ENCODE measurements around the gene NTHL1. TPM values are rescaled to one million over a fixed set of nuclear protein-coding genes. Genes with fewer than 3 reads are reported as not detected.

The NTHL1 gene
- total and polyA plus RNA-seq, 2 of the 13 experiments (the other 11 are each of a cell fraction or from before 2014, with no cell fraction given) = 47.5 to 64.9 TPM

DNA sequence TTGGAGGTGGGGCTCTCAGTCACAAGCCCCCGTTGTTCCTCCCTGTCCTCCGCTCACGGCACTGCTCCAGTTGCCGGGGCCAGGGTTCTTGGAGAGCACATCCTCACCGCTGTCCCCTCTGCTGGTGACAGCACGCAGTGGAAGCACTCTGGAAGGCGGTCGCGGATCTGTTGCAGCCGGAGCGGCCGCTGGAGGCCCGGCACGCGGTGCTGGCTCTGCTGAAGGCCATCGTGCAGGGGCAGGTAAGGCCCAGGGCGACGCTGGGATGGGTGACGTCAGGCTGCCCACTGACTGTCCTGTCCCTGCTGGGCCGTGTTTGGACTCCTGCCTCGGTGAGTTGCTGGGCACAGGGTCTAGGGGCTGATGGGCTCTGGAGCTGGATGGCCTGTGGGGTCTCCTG, 5.6 kb upstream of the NTHL1 start (continued):
- TF ChIP-seq ZGPAT (CRISPR knock-in tag; IDR thresholded peaks at IDR 0.05) = no peak

DNA sequence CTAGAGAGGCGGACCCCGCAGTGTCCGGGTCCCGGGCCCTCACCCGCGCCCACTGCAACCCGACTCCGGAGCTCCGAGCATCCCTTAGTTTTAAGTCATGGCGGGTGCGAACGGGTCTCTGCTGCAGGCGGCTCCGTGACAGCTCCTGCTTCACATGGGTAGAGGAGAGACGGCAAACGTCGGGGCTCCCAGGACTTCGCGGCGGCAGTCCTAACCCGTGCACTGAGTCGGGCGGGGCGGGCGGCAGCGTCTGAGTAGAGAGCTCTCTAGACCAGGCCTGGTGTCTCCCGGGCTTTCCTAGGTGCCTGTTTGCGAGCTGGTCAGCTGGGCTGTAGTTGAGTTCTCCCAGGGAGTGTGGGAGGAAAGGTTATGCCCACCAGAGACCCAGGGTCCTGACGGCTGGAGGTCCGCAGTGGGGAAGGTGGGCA, 496 bp upstream of the NTHL1 start:
- H3K27ac ChIP-seq (ENCODE audit: extremely low read length, insufficient read depth, low read length) = peak overlapping the region; percentile 31
- peak; percentile 8 for ATAC-seq
- TF ChIP-seq PHB2 (IDR thresholded peaks at IDR 0.05; ENCODE audit: partially characterized antibody) (no peak), SALL1 (CRISPR knock-in tag; IDR thresholded peaks at IDR 0.05) (0 out of 2 replicates have a peak, but pooled peaks have one; percentile 11), HOXA5 (CRISPR knock-in tag; IDR thresholded peaks at IDR 0.05) (0 out of 2 replicates have a peak, but pooled peaks have one; percentile 44), ZNF616 (CRISPR knock-in tag; IDR thresholded peaks at IDR 0.05; ENCODE audit: low read depth) (0 out of 2 replicates have a peak, but pooled peaks have one; percentile 13), ZNF414 (CRISPR knock-in tag; IDR thresholded peaks at IDR 0.05) (no peak), MEIS2 (CRISPR knock-in tag; IDR thresholded peaks at IDR 0.05) (peak; percentile 21; the same call in 1 of the 2 replicates)
- TF ChIP-seq, protein P1, sequence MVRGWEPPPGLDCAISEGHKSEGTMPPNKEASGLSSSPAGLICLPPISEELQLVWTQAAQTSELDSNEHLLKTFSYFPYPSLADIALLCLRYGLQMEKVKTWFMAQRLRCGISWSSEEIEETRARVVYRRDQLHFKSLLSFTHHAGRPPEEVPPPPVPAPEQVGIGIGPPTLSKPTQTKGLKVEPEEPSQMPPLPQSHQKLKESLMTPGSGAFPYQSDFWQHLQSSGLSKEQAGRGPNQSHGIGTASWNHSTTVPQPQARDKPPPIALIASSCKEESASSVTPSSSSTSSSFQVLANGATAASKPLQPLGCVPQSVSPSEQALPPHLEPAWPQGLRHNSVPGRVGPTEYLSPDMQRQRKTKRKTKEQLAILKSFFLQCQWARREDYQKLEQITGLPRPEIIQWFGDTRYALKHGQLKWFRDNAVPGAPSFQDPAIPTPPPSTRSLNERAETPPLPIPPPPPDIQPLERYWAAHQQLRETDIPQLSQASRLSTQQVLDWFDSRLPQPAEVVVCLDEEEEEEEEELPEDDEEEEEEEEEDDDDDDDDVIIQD (CRISPR knock-in tag; IDR thresholded peaks at IDR 0.05; ENCODE audit: low read depth) = no peak
- TF ChIP-seq, protein P2, sequence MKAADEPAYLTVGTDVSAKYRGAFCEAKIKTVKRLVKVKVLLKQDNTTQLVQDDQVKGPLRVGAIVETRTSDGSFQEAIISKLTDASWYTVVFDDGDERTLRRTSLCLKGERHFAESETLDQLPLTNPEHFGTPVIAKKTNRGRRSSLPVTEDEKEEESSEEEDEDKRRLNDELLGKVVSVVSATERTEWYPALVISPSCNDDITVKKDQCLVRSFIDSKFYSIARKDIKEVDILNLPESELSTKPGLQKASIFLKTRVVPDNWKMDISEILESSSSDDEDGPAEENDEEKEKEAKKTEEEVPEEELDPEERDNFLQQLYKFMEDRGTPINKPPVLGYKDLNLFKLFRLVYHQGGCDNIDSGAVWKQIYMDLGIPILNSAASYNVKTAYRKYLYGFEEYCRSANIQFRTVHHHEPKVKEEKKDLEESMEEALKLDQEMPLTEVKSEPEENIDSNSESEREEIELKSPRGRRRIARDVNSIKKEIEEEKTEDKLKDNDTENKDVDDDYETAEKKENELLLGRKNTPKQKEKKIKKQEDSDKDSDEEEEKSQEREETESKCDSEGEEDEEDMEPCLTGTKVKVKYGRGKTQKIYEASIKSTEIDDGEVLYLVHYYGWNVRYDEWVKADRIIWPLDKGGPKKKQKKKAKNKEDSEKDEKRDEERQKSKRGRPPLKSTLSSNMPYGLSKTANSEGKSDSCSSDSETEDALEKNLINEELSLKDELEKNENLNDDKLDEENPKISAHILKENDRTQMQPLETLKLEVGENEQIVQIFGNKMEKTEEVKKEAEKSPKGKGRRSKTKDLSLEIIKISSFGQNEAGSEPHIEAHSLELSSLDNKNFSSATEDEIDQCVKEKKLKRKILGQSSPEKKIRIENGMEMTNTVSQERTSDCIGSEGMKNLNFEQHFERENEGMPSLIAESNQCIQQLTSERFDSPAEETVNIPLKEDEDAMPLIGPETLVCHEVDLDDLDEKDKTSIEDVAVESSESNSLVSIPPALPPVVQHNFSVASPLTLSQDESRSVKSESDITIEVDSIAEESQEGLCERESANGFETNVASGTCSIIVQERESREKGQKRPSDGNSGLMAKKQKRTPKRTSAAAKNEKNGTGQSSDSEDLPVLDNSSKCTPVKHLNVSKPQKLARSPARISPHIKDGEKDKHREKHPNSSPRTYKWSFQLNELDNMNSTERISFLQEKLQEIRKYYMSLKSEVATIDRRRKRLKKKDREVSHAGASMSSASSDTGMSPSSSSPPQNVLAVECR (CRISPR knock-in tag; IDR thresholded peaks at IDR 0.05; ENCODE audit: borderline replicate concordance) = 0 out of 2 replicates have a peak, but pooled peaks have one; percentile 70
- TF ChIP-seq, protein P3, sequence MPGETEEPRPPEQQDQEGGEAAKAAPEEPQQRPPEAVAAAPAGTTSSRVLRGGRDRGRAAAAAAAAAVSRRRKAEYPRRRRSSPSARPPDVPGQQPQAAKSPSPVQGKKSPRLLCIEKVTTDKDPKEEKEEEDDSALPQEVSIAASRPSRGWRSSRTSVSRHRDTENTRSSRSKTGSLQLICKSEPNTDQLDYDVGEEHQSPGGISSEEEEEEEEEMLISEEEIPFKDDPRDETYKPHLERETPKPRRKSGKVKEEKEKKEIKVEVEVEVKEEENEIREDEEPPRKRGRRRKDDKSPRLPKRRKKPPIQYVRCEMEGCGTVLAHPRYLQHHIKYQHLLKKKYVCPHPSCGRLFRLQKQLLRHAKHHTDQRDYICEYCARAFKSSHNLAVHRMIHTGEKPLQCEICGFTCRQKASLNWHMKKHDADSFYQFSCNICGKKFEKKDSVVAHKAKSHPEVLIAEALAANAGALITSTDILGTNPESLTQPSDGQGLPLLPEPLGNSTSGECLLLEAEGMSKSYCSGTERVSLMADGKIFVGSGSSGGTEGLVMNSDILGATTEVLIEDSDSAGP (CRISPR knock-in tag; IDR thresholded peaks at IDR 0.05; ENCODE audit: borderline replicate concordance) = 0 out of 2 replicates have a peak, but pooled peaks have one; percentile 5

More for the DNA sequence above, 496 bp upstream of the NTHL1 start:
- Histone ChIP-seq H3K9ac (ENCODE audit: insufficient read depth, low read depth, low read length) (peak overlapping the region; percentile 84), H3K36me3 (replicated peaks in 1 of 2; ENCODE audit: control insufficient read depth in 1 of 2, insufficient read depth in 2 of 2, low read length in 2 of 2) (peaks cover 5 to 14% of the 10 kb centered on the region in 2 experiments; a peak in 3 of 5 replicates), H2AFZ (ENCODE audit: low read length) (no peak overlapping the region), H3K9me3 (ENCODE audit: low read length) (no peaks in the 10 kb centered on the region), H3K4me3 (replicated peaks in 1 of 3; ENCODE audit: insufficient read depth in 1 of 3, low read depth in 2 of 3, low read length in 3 of 3) (peak overlapping the region; percentile 86 to 95 (median 90)), H3K4me2 (ENCODE audit: low read depth, low read length) (peak overlapping the region; percentile 96), H3K27me3 (ENCODE audit: control insufficient read depth in 1 of 2, insufficient read depth in 2 of 2, low read length in 2 of 2) (peaks cover 0 to 2% of the 10 kb centered on the region in 2 experiments; a peak in 1 of 5 replicates), H3K79me2 (ENCODE audit: insufficient read depth, low read length) (peaks cover 19% of the 10 kb centered on the region), H4K20me1 (ENCODE audit: insufficient read depth, low read length) (no peaks in the 10 kb centered on the region), H3K4me1 (ENCODE audit: insufficient read depth, low read length) (peaks cover 25% of the 10 kb centered on the region)
- CTCF ChIA-PET (ENCODE audit: low intra/inter-chr PET ratio, low total read pairs) = interaction anchor here (1.4 kb wide), 1 partner anchor 25 kb away, joined by 7 read pairs; no protein-coding TSS in a partner anchor
- 0% methylated on average over 4 of the region's 30 CpGs for WGBS (ENCODE audit: low lambda C conversion rate)
- intact Hi-C loops (cut with micrococcal nuclease; ENCODE audit: unreplicated experiment) = no loop called here
- FAIRE-seq (no peak), DNase-seq (ENCODE audit: low spot score) (no peak)
- in situ Hi-C loops (cut with HindIII; ENCODE audit: extremely low pct_ligation_motif_present, low pct_unique_long_range_greater_than_20kb) = no loop called here
- no TSS peak for BruUV-seq (replicated peaks)
- POLR2A ChIA-PET = interaction anchor here (0.8 to 3.3 kb wide), 14 partner anchors 9 to 107 kb away, joined by 3 to 67 read pairs (median 6); partner anchors contain the start of genes RPS2 and TRAF7
